Inferior parietal cortex (tissue), 1 donor: ENCODE data around the gene TP53I11.

Source experiments
- DNase-seq: peaks from one replicate; pipeline ENCODE4 v3.0.0-alpha.2; 2016; ENCODE audit errors: extremely low spot score

TP53I11 gene

DNA sequence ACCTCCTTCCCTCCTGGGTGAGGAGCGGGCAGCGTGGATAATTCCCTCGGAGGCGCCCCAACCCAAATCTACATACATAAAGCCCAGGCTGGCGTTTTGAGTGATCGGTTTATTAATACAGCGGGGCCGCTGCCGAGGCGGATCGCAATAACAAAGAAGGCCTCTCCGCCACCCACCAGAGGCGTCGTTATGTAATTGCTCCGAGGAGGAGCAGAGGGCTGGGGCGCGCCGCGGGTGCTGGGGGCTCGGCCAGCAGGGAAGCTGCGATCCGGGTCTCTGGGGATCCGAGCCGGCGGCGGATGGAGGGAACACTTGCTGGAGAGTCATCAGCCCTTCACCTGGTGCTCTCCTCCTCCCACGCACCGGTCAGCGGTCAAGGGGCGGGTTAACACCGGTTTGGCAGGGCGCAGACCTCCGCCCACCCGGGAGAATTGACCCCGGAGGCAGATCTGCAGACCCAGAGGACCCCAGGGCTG, 6.4 kb upstream of the TP53I11 start:
- no peak for DNase-seq

DNA sequence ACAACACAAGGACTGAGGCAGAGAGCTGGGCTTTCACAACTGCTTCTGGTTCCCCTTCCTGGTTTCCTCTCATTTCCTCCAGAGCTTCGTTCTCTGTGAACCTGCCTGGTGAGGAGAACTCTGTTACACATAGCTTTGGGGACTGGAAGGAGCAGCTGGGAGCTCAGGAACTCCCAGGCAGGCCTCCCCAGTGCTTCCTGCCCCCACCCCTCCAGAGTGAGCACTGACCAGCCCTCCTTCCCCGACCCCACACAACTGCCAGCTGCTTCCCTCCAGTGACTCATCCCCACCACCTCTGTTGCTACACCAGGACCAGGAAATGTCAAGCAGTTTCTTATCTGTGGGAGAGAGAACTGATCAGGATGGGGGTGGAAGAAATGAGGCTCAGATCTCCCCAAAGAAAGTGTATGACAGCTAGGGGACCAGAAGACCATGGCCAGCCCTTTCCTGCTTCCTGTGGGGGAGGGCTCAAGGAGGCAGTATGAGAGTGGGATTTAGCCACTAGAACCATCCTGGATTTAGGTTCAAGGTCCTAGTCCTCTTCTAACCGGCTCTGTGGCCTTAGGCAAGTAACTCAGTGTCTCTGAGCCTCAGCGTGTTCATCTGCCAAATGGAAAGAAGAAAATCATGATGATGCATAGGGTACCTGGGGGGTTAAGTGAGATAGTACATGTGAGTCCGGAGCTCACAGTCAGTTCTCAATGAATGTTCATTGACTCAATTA, 4.5 kb upstream of the TP53I11 start:
- no peak for DNase-seq

DNA sequence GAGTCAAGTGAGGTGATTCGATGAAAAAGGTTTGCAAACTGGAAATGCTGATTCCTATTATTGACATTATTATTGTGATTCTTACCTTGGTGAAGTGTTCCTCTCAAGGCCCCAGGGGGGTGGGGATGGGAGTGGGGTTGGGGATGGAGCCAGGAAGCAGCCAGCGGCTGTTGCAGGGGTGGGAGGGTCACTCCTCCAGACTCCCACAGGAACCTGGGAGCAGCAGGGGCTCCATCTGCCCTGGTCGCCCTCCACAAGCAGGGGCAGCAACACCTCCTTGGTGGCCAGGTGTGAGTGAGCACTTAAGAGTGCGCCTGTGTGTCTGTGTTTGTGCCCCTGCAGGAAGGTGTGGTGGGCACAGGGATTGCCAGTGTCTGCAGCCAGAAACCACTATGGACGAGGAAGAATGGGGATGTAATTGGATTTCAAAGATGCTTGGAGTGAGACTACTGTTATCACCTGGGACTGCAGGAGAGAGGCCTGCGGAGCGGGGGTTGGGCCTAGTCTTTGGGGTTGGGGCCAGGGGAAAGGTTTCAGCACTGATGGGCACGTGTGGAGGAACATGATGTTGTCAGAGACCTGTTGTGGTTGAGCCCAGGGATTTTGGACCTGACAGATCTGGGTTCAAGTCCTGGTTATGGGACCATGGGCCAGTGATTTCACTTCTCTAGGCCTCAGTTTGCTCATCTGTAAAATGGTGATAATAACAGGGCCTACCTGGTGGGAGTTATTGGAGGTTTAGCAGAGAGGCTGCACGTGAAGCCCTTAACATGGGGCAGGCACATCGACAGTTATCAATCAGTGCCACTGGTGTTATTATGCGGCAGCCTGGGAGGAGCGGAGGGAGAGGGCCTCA, 3.6 kb upstream of the TP53I11 start:
- no peak for DNase-seq

DNA sequence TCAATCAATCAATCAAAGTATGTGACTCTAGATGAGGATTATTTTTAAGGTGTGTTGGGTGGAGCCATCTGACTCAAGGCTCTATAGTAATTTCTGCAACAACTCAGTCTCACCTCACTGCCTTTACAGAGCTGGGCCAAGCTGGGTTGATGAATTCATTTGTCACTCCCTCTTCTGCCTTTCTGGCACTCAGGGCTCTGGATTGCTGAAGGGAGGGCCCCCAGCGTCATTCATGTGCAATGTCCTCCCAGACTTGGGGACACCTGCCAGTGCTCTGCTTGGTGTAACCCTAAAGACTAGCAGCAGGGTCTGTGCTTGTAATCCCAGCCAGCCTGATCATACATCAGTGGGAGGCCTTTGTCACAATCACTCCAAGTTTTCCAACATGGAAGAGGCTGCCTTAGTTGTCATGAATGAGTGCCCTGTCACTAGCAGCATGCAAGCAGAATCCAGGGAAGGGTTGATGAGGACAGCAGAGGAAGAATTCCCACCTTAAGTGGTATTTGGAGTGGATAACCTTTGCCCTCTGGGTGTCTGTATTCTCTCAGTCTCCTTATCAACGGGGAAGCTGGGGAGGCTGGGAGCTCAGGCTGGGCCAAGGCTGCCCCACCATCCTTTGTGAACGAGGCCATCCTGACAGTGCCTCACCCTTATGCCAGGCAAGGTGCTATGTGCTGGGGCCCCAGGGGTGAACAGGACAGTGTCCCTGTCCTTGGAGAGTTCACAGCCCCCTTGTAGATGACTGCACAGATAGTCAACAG, 2.0 kb upstream of the TP53I11 start:
- no peak for DNase-seq

DNA sequence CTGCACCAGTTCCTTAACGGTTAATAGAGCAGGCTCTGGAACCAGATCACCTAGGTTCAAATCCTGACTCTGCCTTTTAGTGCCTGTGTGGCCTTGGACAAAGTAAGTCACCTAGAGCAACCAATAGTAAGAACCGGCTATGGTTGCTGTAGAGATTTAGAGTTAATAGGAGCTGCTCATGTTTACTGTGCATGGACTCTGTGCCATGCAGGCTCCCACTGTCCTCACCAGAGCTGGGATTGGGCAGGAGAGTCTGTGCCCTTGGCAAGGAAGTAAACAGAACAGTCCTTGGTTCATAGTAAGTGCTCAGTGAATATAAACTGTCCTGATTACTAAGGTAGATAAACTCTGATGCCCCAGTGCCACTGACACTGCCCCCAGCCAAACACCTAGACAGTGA, 1.4 kb upstream of the TP53I11 start:
- DNase-seq, result no peak

DNA sequence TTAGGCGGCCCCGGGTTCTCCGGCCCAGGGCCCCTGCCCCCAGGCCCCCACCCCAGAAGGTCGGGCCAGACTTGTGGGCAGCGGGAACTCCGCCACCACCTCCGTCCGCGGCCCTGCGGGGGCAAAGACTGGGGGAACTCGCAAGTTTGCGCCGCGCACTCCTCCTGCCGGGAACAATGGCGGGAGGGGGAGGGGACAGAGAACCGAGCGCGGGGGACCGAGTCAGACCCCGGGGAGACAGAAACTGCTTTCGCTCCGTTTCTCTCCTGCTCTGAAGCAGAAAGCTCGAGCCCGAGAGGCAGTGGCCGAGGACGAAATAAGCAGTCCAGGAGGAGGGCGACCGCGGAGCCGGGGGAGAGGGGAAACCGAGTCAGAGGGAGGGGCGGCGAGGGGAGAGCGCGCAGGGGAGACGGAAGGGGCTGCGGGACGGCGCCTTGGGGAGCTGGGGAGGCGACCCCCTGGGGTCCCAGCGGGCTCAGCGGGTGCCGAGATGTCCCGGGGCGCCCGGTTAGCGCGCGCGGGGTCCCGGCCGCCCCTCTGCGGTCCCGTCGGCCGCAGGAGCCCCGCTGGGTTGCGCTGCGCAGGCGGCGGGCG, 555 bp downstream of the TP53I11 start:
- no peak for DNase-seq

DNA sequence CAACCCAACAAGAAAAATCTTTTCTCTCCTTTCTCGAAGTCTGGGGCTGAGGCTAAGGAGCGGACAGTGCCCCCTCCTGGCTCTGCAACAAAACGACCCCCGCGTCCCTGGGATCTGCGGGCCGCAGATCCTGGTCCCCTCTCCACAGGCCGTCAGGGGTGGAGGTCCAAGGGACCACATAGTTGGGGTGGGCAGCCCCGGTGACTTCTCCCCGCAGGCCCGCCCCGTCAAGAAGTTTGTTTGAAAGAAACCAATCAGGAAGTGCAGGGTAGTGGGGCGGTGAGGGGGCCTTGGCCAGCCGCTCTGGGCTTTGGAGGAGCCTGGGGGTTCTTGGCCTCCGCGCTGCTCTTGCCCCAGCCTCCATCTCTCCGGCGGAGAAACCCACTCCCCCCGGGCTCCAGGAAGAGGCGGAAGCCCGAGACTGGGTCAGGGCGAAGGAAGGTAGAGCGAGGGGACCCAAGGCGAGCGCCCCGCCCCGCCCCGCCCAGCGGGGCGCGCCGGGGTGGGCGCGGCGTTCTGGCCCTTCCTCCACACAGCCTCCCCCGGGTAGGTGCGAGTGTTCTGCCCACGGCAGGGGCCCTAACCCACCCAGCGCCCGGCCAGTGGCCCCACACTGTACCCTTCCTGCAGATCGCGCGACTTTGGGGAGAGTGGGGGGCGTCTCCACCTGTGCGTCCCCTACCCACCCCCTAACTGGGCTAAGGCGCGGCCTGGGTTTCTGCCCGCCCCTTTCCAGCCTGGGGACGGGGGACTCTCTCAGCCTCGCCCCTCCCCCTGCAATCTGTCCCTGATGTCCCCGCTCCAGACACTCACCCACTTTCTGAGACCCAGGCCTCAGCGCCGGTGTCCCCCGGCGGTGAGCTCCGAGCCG, 1.3 kb downstream of the TP53I11 start:
- no peak for DNase-seq

DNA sequence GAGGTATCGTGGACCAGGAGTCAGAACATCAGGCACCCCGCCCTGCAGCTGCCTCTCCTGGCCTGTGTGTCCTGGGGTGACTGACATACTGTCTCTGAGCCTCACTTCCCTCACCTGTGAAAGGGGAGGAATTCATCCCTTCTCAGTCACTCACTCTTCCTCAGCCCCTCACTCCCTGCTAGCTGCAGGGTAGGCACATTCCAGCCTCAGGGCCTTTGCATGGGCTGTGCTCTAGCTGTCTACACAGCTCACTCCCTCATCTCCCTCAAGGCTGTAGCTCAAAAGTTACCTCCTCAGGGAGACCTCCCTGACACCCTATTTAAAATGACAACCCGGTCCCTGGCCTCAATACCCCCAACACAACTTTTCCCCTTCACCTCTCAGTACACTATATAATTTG, 2.5 kb downstream of the TP53I11 start:
- no peak for DNase-seq

DNA sequence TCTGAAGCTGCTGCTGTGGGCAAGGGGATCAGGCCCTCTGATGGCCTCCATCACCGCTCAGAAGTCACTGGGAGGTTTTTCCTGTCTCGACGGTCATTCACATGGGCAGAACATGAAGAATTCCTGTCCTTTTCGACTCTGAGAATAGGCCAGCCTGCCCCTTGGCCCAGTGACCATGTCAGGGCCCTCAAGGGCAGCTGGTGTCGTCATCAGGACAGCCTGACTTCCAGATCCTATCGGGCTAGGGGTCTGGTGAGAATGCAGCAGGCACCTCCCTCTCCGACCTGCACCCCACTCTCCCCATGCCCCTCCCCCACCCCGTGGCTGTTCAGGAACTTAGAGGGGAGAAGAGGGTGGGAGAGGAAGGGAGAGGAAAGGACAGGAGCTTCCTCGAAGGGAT, 3.6 kb downstream of the TP53I11 start:
- no peak for DNase-seq

DNA sequence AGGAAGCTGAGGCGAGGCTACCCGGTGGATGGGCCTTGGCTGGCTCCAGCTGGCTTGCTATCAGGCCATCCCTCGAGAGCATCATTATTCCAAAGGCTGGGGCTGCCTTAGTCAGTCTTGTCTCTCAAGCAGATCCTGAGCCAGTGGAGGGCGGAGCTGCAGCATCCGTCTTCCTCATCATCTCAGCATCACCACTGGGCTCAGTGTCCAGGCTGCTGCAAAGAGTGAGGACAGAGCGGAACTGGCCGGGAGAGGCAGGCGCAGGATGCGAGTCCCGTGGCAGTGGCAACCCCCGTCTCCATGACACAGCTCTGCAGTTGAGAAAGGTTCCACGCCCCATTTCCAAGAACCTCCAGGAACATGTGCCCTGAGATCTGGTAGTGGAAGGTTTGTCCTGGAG, 4.4 kb downstream of the TP53I11 start:
- no peak for DNase-seq

DNA sequence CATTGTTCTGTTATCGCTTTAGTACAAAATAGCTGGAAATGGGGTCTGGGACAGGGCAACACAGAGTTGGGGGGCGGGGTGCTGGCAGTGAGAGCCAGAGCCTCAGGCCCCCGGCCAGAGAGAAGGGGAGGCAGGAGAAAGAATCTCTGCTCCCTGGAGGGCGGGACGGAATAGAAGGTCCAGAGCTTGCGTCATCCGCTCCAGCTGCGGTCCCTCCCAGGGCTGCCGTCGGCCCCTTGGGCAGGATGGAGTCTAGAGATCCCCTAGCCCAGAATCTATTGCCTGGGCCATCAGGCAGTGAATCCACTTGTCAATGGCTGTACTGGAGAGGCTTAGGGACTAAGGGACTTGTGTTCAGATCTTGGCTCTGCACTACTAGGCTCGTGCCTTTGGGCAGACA, 5.0 kb downstream of the TP53I11 start:
- DNase-seq, result no peak

DNA sequence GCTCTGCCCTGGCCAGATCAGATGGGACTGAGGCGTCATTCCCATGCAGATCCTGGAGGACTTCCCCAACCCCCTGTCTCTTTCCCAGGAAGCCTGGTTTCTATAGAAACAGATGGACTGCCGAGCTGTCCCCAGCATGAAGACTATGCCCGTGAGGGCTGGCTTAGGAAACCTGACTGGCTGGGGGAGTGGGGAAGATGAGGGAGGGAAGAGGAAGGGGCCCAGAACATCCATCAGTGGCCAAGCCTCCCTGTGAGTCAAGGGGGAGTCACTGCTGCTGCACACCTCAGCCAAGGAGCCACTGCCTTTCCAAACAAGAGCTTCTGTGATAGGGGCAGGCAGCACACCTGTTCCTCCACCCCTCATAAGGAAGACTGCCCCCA, 5.8 kb downstream of the TP53I11 start:
- no peak for DNase-seq

DNA sequence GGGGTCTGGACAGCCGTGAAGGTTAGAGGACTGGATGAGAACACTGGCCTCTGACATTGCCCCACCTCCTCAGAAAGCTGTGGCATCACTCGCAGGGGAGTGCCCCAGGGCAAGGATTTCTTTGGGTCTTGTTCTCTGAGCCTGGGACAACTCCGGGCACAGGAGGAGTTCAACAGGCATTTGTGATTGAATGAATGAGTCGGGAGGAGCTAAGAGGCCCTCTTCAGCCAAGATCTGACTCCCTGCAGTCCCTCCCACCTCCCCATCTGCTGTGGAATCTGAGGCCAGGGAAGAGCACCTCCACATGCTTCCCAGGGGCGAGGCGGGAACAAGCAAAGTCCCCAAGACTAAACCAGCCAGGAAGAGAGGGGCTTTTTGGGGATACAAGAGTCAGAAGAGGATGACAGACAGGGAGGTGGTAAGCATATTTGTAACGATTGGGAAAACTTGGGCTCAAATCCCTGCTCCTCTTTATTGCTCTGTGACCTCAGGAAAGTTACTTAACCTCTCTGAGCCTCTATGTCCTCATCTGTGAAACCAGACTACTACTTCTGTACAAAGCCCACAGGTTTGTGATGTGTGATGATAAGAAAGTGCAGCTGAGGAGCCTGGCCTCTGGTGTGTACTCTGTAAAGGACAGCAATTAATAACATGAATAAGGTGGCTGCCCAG, 6.4 kb downstream of the TP53I11 start:
- no peak for DNase-seq

DNA sequence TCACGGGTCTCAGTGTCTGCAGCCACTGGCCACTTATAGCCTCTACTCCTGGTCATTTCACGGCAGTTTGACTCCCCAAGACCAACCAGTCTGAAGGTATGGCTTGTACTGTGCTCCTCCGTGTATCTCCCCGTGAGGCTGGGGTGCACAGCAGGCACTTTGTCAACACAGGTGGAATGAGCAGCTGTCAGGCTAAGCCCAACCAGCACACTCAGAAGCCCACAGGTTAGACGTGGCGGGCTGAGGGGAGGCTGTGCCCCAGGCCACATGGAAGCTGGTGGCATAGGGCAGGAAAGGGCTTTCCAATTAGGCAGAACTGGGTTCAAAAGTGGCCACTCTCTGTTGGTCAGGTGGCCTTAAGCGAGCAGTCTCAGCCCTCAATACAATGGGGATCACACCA, 7.0 kb downstream of the TP53I11 start:
- DNase-seq, result no peak

DNA sequence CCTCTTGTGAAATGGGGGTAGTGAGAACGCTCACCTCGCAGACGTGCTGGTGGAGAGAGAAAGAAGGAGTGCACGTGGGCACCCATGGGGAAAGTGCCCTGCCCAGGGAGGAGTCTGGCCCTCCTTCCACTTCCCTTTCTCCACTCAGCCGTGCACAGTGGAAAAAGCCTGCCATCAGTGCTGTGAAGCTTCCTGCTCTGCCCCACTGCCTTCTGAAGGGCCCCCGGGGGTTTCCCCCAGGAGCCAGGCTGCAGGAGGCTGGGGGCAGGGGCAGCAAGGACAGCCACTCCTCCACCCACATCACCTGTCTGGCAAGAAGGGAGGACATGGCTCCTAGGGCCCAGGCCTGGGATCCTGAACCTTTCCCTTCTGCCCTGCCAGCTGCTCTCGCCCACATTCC, 7.6 kb downstream of the TP53I11 start:
- DNase-seq, result no peak

DNA sequence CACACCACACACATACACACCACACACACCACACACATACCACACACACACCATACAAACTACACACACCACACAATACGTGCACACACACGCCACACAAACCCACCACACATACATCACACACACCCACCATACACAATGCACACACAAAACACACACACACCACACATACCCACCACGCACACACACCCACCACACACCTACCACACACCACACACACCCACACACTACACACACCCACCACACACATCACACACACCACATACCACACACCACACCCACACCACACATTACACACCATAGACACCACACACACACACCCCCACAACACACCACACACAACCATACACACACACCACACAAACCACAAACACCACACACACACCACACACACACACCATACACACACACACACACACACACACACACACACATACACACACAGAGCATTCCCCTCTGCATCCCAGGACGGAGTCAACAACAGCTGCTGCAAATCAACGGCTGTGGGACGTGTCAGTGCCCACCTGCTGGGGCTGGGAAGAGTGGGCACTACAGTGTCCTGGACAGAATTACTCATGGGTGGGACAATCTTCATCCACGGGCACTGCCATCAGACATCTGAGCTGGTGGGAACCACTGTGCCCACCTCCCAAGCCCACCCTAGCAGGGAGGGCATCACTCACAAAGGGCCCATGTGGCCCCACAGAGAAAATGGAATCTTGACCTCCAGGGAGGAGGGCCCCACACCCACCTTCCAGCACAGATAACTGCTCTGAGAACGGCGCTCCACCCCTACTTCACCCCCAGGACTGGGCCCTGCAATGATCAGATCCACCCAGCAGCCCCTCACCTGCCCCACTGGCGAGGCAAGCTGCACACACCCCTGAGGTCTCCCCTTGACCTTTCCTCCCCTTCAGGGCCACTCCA, 8.4 kb downstream of the TP53I11 start:
- no peak for DNase-seq

DNA sequence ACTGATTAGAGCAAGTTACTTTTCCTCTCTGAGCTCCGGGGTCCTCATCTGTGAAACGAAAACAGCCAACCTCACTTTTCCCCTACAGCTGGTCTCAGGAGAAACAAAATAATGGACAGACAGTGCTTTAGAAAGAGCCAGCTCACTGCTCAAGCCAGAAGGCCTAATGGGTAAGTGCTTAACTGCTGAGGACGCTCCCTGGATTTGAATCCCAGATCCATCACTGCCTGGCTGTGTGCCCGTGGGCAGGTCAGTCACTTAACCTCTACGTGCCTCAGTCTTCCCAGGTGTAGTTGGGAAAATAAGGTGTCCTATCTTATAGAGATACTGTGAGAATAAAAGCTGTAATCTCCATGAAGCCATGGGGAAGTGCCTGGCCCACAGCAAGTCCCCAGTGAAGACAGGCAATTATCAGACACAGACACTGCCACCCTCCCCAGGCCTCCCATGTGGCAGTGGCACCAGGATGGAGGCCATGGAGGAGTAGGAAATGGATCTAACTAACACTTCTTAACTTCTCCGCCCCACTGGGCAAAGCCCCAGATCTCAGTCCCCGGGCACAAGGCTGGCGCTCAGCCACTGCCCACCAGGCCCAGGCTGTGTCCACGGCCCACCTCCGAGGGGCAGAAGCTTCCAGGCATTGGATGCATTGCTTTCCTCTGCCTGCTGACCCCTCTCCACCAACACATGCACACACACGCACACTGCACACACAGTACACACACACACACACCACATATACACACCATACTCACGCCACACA, 9.2 kb downstream of the TP53I11 start:
- DNase-seq, result no peak

DNA sequence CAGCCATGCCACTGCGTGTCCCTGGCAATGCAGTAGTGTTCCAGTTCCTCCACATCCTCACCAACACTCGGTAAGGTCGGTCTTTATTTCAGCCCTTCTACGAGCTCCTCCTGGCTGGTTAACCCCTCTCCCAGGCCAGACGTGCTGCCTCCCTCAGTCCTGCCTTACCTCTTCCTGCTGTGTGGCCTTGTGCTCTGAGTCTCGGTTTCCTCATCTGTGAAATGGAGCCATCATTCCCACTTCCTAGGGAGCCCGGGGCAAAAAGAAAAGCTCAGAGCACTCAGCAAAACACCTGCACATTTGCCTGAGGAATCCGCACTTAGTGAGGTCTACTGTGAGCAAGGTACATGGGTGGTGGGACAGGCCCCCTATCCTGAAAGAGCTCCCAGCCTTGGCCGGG, 9.8 kb downstream of the TP53I11 start:
- DNase-seq, result no peak

DNA sequence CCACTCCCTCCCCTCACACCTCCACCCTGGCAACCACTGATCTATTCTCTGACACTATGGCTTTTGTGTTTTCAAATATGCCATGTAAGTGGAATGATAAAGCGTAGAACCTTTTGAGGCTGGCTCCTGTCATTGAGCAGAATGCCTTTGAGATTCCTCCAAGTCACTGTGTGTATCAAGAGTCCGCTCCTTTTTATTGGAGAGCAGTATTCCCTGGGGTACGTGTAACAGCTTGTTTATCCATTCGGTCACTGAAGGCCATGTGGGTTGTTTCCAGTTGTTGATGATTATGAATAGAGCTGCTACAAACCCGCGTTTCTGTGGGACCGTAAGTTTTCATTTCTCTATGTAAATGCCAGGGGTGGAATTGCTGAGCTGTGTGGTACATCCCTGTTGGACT, 10.3 kb downstream of the TP53I11 start:
- DNase-seq, result no peak
